GM19099 (cell line): ENCODE measurements around the gene TMEM107.

Experiments
- POLR2A ChIP-seq: IDR thresholded peaks from 3 replicates; pipeline ENCODE4 v1.6.1; 2011; ENCODE audit warnings: low read depth; ENCODE audit not compliant: insufficient read length; ENCODE audit errors: extremely low read depth

Gene TMEM107

GRCh38 chr17:8204761-8205555, 28.8 kb upstream of the TMEM107 start:
- TF ChIP-seq POLR2A: no peak

GRCh38 chr17:8192070-8192815, 16.1 kb upstream of the TMEM107 start:
- TF ChIP-seq POLR2A: peak; percentile 85

GRCh38 chr17:8190506-8190905, 14.3 kb upstream of the TMEM107 start:
- TF ChIP-seq POLR2A: no peak

GRCh38 chr17:8189711-8190477, 13.7 kb upstream of the TMEM107 start, which contains the start of gene BORCS6:
BORCS6 (minus strand) TSS chr17:8190180; CDS start chr17:8190140, 40 bp downstream.
- peak; percentile 84 for TF ChIP-seq POLR2A

GRCh38 chr17:8189041-8189710, 13.0 kb upstream of the TMEM107 start:
- no peak for TF ChIP-seq POLR2A

GRCh38 chr17:8188263-8188839, 12.2 kb upstream of the TMEM107 start:
- no peak for TF ChIP-seq POLR2A

GRCh38 chr17:8187517-8188262, 11.5 kb upstream of the TMEM107 start:
- TF ChIP-seq POLR2A: peak; percentile 50

- peak; percentile 29 for TF ChIP-seq POLR2A
These were observed 10.8 kb upstream of the TMEM107 start for GRCh38 chr17:8186787-8187516.

- TF ChIP-seq POLR2A: no peak
These were observed 10.2 kb upstream of the TMEM107 start for GRCh38 chr17:8186446-8186786.

GRCh38 chr17:8185582-8186445, 9.6 kb upstream of the TMEM107 start:
- no peak for TF ChIP-seq POLR2A

- no peak for TF ChIP-seq POLR2A
These were observed 985 bp upstream of the TMEM107 start for GRCh38 chr17:8176998-8177731.

- TF ChIP-seq POLR2A: no peak
These were observed 384 bp downstream of the TMEM107 start for GRCh38 chr17:8175795-8176196.
